Omental fat pad (tissue), 4 donors: Measurements from ENCODE around the gene ACSF2. TPM values are rescaled to one million over a fixed set of nuclear protein-coding genes. Genes with fewer than 3 reads are reported as not detected.
A peak's percentile ranks its signal among the peaks of the same experiment; 100 is the strongest.

Experiments used
- ATAC-seq: fragments of 150-250 bp; one replicate; pipeline ENCODE4 v1.9.1; 2016; ENCODE audit warnings: mild to moderate bottlenecking, moderate library complexity; ENCODE audit not compliant: low FRiP score
- DNase-seq: peaks from one replicate; pipeline ENCODE4 v3.0.0-alpha.2; 2019; ENCODE audit warnings: low spot score
- total RNA-seq, 4 donors: library from RNA; depleted of rRNA; stranded (reverse); fragments of >200 nt; gene quantifications; one replicate each; pipeline ENCODE4 v1.1.0, GENCODE V29; 2016
- TF ChIP-seq, protein P1 (sequence below), 3 donors: fragments of 450-650 bp; IDR thresholded peaks; one replicate each; pipeline ENCODE4 v1.5.1; 2016 to 2017; ENCODE audit warnings: antibody characterized with exemption in 3 of 3, mild to moderate bottlenecking in 3 of 3, moderate library complexity in 2 of 3

Gene ACSF2
- total RNA-seq, 4 donors from 2014 or later, result 36.6 to 140 (median 65.3) TPM

DNA sequence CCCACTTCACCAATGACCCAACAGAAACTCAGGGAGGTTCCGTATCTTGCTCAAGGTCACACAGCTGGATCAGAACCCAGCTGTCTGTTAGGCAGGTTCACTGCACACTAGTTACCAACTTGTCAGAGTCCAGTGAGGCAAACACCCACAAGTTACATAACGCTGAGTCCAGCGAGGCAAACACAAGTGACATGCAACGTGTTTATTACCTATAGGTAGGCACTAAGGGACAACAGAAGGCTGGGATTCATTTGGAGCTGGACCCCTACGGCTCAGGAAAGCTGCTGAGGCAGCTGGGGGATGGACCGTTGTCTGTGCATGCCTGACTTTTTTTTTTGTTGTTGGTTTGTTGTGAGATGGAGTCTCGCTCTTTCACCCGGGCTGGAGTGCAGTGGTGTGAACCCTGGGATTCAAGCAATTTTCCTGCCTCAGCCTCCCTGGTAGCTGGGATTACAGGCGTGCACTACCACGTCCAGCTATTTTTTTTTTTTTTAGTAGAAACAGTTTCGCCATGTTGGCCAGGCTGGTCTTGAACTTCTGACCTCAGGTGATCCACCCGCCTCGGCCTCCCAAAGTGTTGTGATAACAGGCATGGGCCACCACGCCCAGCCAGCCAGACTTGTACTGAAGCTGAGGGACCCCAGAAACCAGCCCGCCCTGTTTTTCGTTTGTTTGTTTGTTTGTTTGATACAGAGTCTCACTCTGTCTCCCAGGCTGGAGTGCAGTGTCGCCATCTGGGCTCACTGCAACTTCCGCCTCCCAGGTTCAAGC is 50.7 kb downstream of the ACSF2 start:
- ATAC-seq (no peak), DNase-seq (no peak)
- TF ChIP-seq, protein P1, sequence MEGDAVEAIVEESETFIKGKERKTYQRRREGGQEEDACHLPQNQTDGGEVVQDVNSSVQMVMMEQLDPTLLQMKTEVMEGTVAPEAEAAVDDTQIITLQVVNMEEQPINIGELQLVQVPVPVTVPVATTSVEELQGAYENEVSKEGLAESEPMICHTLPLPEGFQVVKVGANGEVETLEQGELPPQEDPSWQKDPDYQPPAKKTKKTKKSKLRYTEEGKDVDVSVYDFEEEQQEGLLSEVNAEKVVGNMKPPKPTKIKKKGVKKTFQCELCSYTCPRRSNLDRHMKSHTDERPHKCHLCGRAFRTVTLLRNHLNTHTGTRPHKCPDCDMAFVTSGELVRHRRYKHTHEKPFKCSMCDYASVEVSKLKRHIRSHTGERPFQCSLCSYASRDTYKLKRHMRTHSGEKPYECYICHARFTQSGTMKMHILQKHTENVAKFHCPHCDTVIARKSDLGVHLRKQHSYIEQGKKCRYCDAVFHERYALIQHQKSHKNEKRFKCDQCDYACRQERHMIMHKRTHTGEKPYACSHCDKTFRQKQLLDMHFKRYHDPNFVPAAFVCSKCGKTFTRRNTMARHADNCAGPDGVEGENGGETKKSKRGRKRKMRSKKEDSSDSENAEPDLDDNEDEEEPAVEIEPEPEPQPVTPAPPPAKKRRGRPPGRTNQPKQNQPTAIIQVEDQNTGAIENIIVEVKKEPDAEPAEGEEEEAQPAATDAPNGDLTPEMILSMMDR (IDR thresholded peaks at IDR 0.05), result no peak

DNA sequence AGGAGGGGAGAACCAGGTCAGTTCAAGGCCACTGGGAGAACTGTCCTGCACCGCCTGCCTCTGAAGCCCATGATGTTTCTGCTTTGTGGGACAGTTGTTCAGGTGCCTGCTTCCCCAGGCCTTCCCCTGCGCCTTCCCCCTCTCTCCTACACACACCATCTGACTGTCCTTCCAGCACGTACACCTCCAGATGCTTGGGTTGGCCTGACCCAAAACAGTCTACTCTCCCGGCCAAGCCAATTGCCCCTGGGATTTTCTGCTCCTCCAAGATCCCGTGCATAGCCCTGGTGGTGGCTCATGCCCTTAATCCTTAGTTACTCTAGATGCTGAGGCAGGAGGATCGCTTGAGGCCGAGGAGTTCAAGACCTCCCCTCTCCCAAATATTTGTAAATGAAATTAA is 52.0 kb downstream of the ACSF2 start:
- TF ChIP-seq, protein P1 (IDR thresholded peaks at IDR 0.05), result no peak
- DNase-seq (no peak), ATAC-seq (no peak)

DNA sequence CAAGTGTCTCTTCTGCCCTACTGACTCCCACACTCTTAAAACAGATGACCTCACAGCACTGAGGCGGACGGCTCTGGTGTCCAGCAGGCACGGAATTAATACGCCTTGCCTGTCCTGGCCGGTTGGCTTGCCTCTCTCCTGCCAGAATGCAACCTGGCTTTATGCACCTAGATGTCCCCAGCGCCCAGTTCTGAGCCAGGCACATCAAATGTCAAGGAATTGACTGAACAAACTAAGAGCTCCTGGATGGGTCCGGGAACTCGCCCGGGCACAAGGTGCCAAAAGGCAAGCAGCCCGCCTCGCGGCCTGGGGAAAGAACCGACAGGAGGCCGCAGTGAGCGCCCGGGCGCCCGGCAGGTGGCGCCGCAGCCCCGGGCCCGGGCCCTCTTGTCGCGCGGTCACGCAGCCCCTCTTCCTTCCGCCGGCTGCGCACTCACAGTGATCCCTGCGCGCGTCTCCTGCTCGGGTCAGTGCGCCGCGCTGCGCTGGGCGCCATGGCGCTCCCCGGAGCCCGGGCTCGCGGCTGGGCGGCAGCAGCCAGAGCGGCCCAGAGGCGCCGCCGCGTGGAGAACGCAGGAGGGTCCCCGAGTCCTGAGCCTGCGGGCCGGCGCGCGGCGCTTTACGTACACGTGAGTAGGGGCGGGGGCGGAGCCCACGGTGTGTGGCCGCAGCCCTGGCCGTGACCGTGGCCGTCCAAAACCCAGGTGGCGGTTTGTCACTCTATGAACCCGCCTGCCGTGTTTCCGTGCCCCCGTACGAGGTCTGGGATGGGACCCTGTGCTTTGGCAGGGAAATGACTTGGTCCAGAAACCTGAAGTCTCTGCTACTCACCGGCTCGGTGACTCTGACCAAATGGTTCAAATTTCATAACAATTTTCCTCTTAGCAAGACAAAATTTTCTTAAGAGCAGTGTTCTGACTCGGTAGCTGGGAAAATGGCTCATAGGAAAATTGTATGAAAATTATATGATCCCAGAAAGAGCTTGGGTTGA is 52.7 kb downstream of the ACSF2 start, which contains the start of gene RSAD1:
Gene RSAD1 (plus strand): TSS at position 470 of the 991 bp plus-strand sequence. CDS start 25 bp downstream, at position 495.
- ATAC-seq (peak; percentile 79), DNase-seq (peak; percentile 43)
- TF ChIP-seq, protein P1 (IDR thresholded peaks at IDR 0.05), result peak in 2 of 3 donors; percentile 36 to 50

DNA sequence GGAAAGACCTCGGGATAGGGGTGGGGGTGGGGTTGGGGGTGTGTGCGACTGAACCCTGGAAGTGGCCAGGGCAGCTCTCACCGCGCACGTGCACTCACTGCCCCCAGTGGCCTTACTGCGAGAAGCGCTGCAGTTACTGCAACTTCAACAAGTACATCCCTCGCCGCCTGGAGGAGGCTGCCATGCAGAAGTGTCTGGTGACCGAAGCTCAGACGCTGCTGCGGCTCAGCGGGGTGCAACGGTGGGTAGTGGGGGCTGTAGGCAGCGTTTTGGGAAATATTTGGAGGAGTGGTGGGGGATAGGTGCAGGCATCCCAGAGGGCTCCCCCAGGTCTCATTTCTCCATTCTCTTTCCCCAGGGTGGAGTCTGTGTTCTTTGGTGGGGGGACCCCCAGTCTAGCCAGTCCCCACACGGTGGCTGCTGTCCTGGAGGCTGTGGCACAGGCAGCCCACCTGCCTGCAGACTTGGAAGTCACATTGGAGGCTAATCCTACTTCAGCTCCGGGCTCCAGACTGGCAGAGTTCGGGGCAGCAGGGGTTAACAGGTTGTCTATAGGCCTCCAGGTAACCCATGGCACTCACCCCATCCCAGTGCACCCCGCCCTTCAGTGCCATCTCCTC is 53.6 kb downstream of the ACSF2 start:
- TF ChIP-seq, protein P1 (IDR thresholded peaks at IDR 0.05), result no peak
- DNase-seq (no peak), ATAC-seq (no peak)

DNA sequence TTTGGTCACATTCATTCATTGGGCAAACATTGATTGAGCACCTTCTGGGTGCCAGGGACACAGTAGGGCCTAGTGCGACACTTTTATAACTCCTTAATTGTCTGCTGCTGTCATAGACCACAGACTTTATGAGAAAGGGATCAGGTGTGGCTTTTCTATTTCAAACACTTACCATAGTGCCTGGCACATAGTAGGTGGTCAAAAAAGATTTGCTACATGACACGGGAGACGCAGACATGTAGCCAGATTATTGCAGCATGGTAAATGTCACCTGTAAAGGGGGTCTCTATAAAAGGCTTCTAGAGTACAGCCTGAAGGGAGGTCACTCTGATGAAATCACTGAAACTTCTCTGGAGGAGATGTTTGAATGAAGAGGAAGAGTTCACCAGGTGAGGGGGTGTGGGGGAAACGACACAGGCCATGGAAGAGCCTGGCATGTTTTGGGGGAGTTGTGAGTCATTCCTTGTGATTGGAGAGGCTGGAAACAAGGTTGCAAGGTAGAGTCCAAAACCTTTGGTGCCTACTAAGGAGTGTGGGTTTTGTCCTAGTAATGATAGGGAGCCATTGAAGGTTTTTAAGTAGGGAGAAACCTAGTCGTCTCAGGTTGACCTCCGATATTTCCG is 54.2 kb downstream of the ACSF2 start:
- DNase-seq, result no peak
- no peak for ATAC-seq
- TF ChIP-seq, protein P1 (IDR thresholded peaks at IDR 0.05), result no peak

DNA sequence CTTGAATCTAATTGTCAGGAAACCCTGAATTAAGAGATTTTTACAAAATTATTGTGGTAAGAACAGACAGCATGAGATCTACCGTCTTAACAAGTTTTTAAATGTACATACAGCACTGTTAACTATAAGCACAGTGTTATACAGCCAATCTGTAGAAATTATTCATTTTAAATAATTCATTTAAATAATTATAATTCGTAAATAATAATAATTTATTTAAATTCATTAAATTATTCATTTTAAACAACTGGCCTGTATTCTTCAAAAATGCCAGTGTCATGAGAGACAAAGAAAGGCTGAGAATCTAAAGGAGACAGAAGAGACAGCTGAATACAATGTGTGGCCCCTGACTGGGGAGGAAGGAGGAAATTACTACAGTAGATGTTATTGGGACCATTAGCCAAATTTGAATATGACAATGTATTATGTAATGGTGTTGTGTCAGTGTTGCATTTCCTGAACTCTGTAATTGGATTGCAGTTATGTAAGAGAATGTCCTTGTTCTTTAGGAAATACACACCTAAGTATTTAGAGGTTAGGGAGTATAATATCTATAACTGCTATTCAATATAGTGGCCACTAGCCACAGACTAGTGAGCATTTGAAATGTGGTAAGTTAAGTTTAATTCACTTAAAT is 55.0 kb downstream of the ACSF2 start:
- TF ChIP-seq, protein P1 (IDR thresholded peaks at IDR 0.05), result no peak
- ATAC-seq (no peak), DNase-seq (no peak)
